Measurements from ENCODE around the gene TSSK6. TPM values are rescaled to one million over a fixed set of nuclear protein-coding genes. Genes with fewer than 3 reads are reported as not detected.

The TSSK6 gene
- total RNA-seq, 2 experiments from 2014 or later: 3.4 to 3.9 TPM

DNA sequence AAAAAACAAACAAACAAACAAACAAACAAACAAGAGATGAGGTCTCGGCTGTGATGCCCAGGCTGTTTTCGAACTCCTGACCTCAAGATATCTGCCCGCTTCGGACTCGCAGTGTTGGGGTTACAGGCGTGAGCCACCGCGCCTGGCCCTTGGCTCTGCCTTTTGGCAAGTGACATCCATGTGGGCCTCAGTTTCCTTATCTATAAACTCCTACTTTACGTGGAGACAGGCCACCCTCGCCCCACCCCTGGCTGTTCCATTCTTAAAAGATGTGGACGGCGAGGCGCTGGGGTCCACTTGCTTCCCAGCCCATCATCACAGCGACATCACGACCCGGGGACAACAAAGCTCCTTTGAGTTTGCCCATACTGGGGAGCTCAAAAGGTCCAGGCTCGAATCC lies 1.7 kb downstream of the TSSK6 start:
- no peak overlapping the region for H3K4me3 Mint-ChIP-seq
- H3K36me3 Mint-ChIP-seq (ENCODE audit: low read depth): peaks cover 18% of the 10 kb centered on the region
- no peak overlapping the region for H3K27ac Mint-ChIP-seq
- no peak for ATAC-seq
- no peak for DNase-seq
- ChIA-PET CTCF (no interaction called here), POLR2A (no interaction called here)
- no peaks in the 10 kb centered on the region for H3K27me3 Mint-ChIP-seq (ENCODE audit: low read depth)
- H3K4me1 Mint-ChIP-seq (ENCODE audit: low read depth): peaks cover 22% of the 10 kb centered on the region
- no peaks in the 10 kb centered on the region for H3K9me3 Mint-ChIP-seq (ENCODE audit: insufficient read depth)

DNA sequence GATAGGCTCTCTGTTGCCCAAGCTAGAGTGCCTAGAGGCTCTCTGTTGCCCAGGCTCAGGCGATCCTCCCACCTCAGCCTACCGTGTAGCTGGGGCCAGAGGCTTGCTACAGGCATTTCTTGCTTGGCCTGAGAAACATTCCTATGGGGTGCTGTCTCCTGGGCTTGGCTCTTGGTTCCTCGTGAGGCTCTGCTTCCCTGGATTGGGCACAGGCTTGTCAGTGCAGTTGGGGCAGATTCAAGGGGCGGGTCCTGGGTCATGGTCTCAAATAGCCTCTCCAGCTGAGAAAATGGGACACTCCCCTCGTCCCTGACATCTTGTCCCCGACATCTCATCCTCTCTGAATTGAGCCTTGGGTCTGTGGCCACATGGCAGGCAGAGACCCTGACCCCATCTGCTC lies 4.9 kb downstream of the TSSK6 start:
- Mint-ChIP-seq H3K36me3 (ENCODE audit: low read depth) (peaks cover 32% of the 10 kb centered on the region), H3K4me3 (no peak overlapping the region), H3K9me3 (ENCODE audit: insufficient read depth) (no peaks in the 10 kb centered on the region), H3K4me1 (ENCODE audit: low read depth) (peaks cover 9% of the 10 kb centered on the region), H3K27ac (peak overlapping the region; percentile 52), H3K27me3 (ENCODE audit: low read depth) (no peaks in the 10 kb centered on the region)
- POLR2A ChIA-PET: no interaction called here
- DNase-seq (no peak), ATAC-seq (no peak)
- CTCF ChIA-PET: no interaction called here

GRCh38 chr19:19508217-19508616 lies 7.1 kb downstream of the TSSK6 start:
- peaks cover 34% of the 10 kb centered on the region for H3K36me3 Mint-ChIP-seq (ENCODE audit: low read depth)
- ATAC-seq (no peak), DNase-seq (no peak)
- no peaks in the 10 kb centered on the region for H3K27me3 Mint-ChIP-seq (ENCODE audit: low read depth)
- CTCF ChIA-PET: no interaction called here
- no peaks in the 10 kb centered on the region for H3K9me3 Mint-ChIP-seq (ENCODE audit: insufficient read depth)
- H3K27ac Mint-ChIP-seq: no peak overlapping the region
- no peak overlapping the region for H3K4me3 Mint-ChIP-seq
- POLR2A ChIA-PET: interaction anchor here (1.0 to 1.3 kb wide), 2 partner anchors 9 to 19 kb away, joined by 3 read pairs; no protein-coding TSS in a partner anchor
- peaks cover 4% of the 10 kb centered on the region for H3K4me1 Mint-ChIP-seq (ENCODE audit: low read depth)

DNA sequence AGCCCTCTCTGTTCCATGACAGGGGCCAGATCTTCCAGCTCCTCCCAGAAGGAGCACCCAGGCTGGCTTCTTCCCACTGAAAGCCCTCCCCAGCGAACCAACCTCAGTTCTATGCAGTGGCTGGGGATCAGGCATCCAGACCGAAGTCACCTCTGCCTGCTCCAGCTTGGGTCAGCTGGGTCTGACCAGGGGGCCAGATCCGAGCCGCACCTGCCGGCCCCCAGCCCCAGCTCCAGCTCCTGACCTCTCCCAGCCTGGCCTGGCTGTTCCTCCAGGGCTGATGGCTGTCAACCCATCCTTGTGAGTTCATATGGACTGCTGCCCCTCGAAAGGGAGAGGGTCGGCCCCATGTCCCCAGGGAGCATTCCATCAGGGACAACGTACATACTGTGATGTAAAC lies 8.0 kb downstream of the TSSK6 start:
- ChIA-PET POLR2A (no interaction called here), CTCF (no interaction called here)
- no peak overlapping the region for H3K4me3 Mint-ChIP-seq
- DNase-seq (no peak), ATAC-seq (no peak)
- H3K36me3 Mint-ChIP-seq (ENCODE audit: low read depth): peaks cover 43% of the 10 kb centered on the region
- no peaks in the 10 kb centered on the region for H3K9me3 Mint-ChIP-seq (ENCODE audit: insufficient read depth)
- H3K27me3 Mint-ChIP-seq (ENCODE audit: low read depth): no peaks in the 10 kb centered on the region
- no peak overlapping the region for H3K27ac Mint-ChIP-seq
- H3K4me1 Mint-ChIP-seq (ENCODE audit: low read depth): peaks cover 4% of the 10 kb centered on the region

DNA sequence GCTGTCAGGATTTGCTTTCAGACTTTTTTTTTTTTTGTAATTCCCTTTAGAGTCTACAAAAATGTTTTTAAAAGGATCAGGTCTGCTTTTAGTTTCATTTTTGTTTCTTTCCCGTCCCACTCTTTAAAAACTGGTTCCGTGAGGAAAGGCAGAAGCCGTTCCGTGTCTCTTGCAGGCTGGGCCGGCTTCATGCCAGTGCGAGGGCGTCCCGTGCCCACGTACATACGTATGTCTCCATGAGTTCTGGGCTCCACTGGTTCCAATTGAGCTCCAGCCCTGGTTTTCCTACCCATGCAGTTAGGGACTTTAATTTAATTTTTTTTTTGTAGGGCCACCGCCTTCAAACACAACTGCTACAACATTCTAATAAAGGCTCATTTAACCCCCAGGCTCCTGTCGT lies 8.8 kb downstream of the TSSK6 start:
- Mint-ChIP-seq H3K4me1 (ENCODE audit: low read depth) (peaks cover 4% of the 10 kb centered on the region), H3K36me3 (ENCODE audit: low read depth) (peaks cover 51% of the 10 kb centered on the region), H3K4me3 (no peak overlapping the region), H3K27ac (no peak overlapping the region), H3K9me3 (ENCODE audit: insufficient read depth) (no peaks in the 10 kb centered on the region), H3K27me3 (ENCODE audit: low read depth) (no peaks in the 10 kb centered on the region)
- ChIA-PET POLR2A (no interaction called here), CTCF (no interaction called here)
- DNase-seq (no peak), ATAC-seq (no peak)

DNA sequence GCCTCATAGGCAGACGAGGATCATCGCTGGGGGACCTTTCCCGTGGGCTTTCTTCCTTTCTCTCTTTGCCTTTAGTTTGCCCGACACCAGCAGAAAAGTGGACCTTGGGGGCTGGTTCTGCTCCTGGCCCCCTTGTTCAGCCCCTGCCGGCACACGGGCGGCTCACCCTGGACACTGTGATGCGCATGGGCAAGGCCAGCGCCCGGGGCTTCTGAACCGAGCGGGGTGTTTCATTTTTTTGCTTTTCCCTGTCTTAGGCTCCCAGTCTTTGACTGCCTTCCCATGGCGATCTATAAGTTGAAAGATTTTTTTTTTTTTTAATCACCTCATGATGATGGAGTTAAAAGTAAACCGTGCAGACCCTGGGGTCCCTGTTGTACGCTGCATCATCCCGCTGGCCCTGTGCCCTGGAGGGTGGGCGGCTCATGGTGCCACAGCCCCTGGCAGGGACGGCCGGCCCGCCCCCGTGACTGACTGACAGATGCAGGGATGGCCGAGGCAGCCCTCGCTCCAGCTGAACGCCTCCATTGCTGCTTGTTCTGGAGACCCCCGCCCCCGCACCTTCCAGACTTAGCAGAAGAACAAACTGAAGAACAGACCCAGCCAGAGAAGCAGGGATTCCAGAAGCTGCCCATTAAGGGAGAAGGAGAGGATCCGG lies 9.6 kb downstream of the TSSK6 start:
- CTCF ChIA-PET: no interaction called here
- H3K4me3 Mint-ChIP-seq: no peak overlapping the region
- ATAC-seq (no peak), DNase-seq (no peak)
- peaks cover 4% of the 10 kb centered on the region for H3K4me1 Mint-ChIP-seq (ENCODE audit: low read depth)
- peaks cover 56% of the 10 kb centered on the region for H3K36me3 Mint-ChIP-seq (ENCODE audit: low read depth)
- H3K27ac Mint-ChIP-seq: no peak overlapping the region
- POLR2A ChIA-PET: no interaction called here
- H3K27me3 Mint-ChIP-seq (ENCODE audit: low read depth): no peaks in the 10 kb centered on the region
- H3K9me3 Mint-ChIP-seq (ENCODE audit: insufficient read depth): no peaks in the 10 kb centered on the region

- no peak overlapping the region for H3K4me3 Mint-ChIP-seq
- no peaks in the 10 kb centered on the region for H3K27me3 Mint-ChIP-seq (ENCODE audit: low read depth)
- POLR2A ChIA-PET: no interaction called here
- no peaks in the 10 kb centered on the region for H3K9me3 Mint-ChIP-seq (ENCODE audit: insufficient read depth)
- H3K36me3 Mint-ChIP-seq (ENCODE audit: low read depth): peaks cover 62% of the 10 kb centered on the region
- no peak overlapping the region for H3K27ac Mint-ChIP-seq
- CTCF ChIA-PET: no interaction called here
- peaks cover 4% of the 10 kb centered on the region for H3K4me1 Mint-ChIP-seq (ENCODE audit: low read depth)
- ATAC-seq: no peak
- no peak for DNase-seq
Measured at GRCh38 chr19:19504754-19505668, 10.3 kb downstream of the TSSK6 start.

- Mint-ChIP-seq H3K4me1 (ENCODE audit: low read depth) (peaks cover 2% of the 10 kb centered on the region), H3K27ac (no peak overlapping the region), H3K27me3 (ENCODE audit: low read depth) (no peaks in the 10 kb centered on the region), H3K9me3 (ENCODE audit: insufficient read depth) (no peaks in the 10 kb centered on the region), H3K4me3 (no peak overlapping the region), H3K36me3 (ENCODE audit: low read depth) (peaks cover 65% of the 10 kb centered on the region)
- CTCF ChIA-PET: no interaction called here
- ATAC-seq (no peak), DNase-seq (no peak)
- POLR2A ChIA-PET: no interaction called here
Measured at GRCh38 chr19:19502808-19503602, 12.3 kb downstream of the TSSK6 start.

DNA sequence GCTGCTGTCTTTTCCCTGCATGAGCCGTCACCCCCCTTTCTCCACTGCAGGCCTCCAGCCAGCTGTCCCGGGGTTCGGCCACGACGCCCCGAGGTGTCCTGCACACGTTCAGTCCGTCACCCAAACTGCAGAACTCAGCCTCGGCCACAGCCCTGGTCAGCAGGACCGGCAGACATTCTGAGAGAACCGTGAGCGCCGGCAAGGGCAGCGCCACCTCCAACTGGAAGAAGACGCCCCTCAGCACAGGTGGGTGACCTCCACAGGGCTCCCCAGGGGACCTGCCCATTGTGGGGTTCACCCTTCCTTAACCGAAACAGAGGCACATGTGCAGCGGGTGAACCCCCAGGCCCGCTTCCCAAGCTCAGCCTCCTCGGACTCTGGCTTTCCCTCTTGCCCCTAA lies 13.1 kb downstream of the TSSK6 start:
- H3K9me3 Mint-ChIP-seq (ENCODE audit: insufficient read depth): no peaks in the 10 kb centered on the region
- H3K4me1 Mint-ChIP-seq (ENCODE audit: low read depth): peaks cover 2% of the 10 kb centered on the region
- H3K27me3 Mint-ChIP-seq (ENCODE audit: low read depth): no peaks in the 10 kb centered on the region
- POLR2A ChIA-PET: no interaction called here
- H3K36me3 Mint-ChIP-seq (ENCODE audit: low read depth): peaks cover 63% of the 10 kb centered on the region
- DNase-seq: no peak
- ATAC-seq: no peak
- H3K27ac Mint-ChIP-seq: no peak overlapping the region
- no peak overlapping the region for H3K4me3 Mint-ChIP-seq
- CTCF ChIA-PET: no interaction called here

DNA sequence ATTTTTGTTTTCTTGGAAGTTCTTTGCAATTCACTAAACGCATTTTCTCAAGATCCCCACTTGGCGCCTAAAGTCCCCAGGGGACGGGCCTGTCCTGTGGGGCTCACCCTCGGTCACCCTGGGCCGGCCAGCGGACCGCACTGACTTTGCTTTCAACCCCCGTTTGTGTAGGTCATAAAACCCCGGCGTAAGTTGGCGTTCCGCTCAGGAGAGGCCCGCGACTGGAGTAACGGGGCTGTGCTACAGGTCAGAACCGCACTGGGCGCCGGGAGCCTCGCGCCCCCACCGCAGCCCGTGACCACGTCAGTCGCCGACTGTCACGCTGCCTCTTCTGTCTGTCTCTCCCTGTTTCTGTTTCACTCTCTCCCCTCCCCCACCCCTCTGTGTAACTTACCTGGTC lies 13.6 kb downstream of the TSSK6 start:
- Mint-ChIP-seq H3K27me3 (ENCODE audit: low read depth) (no peaks in the 10 kb centered on the region), H3K36me3 (ENCODE audit: low read depth) (peaks cover 65% of the 10 kb centered on the region), H3K27ac (no peak overlapping the region), H3K9me3 (ENCODE audit: insufficient read depth) (no peaks in the 10 kb centered on the region), H3K4me1 (ENCODE audit: low read depth) (peaks cover 5% of the 10 kb centered on the region), H3K4me3 (no peak overlapping the region)
- ChIA-PET CTCF (no interaction called here), POLR2A (no interaction called here)
- DNase-seq (no peak), ATAC-seq (no peak)

DNA sequence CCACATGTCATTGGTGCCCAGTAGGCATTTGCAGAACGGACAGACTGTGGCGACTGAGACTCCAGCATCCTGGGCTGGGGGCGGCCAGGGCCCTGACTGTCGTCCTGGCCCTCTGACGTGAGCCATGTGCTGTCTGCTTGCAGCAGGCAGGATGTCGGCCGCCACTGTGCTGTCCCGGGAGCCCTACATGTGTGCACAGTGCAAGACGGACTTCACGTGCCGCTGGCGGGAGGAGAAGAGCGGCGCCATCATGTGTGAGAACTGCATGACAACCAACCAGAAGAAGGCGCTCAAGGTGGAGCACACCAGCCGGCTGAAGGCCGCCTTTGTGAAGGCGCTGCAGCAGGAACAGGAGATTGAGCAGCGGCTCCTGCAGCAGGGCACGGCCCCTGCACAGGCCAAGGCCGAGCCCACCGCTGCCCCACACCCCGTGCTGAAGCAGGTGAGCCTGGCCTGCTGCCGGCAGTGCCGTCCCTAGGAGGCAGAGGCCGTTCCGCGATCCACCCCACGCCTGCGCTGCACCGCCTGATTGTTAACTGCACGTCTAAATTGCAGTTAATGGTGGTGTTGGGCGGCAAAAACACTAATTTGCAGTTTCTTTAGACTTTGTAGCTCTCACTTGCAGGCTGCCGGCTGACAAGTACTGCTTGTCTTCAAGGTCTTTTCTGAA lies 14.2 kb downstream of the TSSK6 start:
- no peak overlapping the region for H3K27ac Mint-ChIP-seq
- no peak overlapping the region for H3K4me3 Mint-ChIP-seq
- no peak for DNase-seq
- no peaks in the 10 kb centered on the region for H3K27me3 Mint-ChIP-seq (ENCODE audit: low read depth)
- ATAC-seq: no peak
- peaks cover 7% of the 10 kb centered on the region for H3K4me1 Mint-ChIP-seq (ENCODE audit: low read depth)
- peaks cover 65% of the 10 kb centered on the region for H3K36me3 Mint-ChIP-seq (ENCODE audit: low read depth)
- H3K9me3 Mint-ChIP-seq (ENCODE audit: insufficient read depth): no peaks in the 10 kb centered on the region
- POLR2A ChIA-PET: no interaction called here
- CTCF ChIA-PET: no interaction called here

All from activated CD8-positive, alpha-beta T cell treated with anti-CD3 and anti-CD28 coated beads, Interleukin-2, amount 10 ng/mL, durations not matched to agents 7 days and 5 days (primary cell).